DOHH2 (cell line): ENCODE measurements around the gene RUNX2.

Experiments
- H3F3A ChIP-seq: fragments of 200-600 bp; sonication (generic), shearing (Covaris generic); 2 replicates; pipeline ENCODE4 v1.6.0; 2016; ENCODE audit warnings: antibody characterized with exemption, mild to moderate bottlenecking; ENCODE audit not compliant: control insufficient read depth, insufficient read depth
- H3K27ac ChIP-seq: fragments of 200-600 bp; sonication (generic); 2 replicates; pipeline ENCODE4 v1.5.1; 2014; ENCODE audit warnings: low read depth, mild to moderate bottlenecking, low read length, moderate library complexity
- H3K27me3 ChIP-seq: fragments of 200-600 bp; sonication (generic); 2 replicates; pipeline ENCODE4 v1.6.1; 2014; ENCODE audit warnings: mild to moderate bottlenecking, low read length, mixed read lengths; ENCODE audit not compliant: control insufficient read depth
- H3K36me3 ChIP-seq: fragments of 200-600 bp; sonication (generic); 2 replicates; pipeline ENCODE4 v1.6.1; 2014; ENCODE audit warnings: mild to moderate bottlenecking, low read length, moderate library complexity, mixed read lengths; ENCODE audit not compliant: control insufficient read depth
- H3K4me1 ChIP-seq: fragments of 200-600 bp; sonication (generic); 2 replicates; pipeline ENCODE4 v1.6.1; 2014; ENCODE audit warnings: mild to moderate bottlenecking, low read length, mixed read lengths; ENCODE audit not compliant: control insufficient read depth
- H3K4me2 ChIP-seq: fragments of 200-600 bp; sonication (generic); 2 replicates; pipeline ENCODE4 v1.6.0; 2014; ENCODE audit warnings: mild to moderate bottlenecking, low read length, moderate library complexity
- H3K4me3 ChIP-seq: fragments of 200-600 bp; sonication (generic); 2 replicates; pipeline ENCODE4 v1.5.1; 2014; ENCODE audit warnings: mild to moderate bottlenecking, low read length, mixed read lengths
- H3K79me2 ChIP-seq: fragments of 200-600 bp; sonication (generic); 2 replicates; pipeline ENCODE4 v1.6.1; 2014; ENCODE audit warnings: mild to moderate bottlenecking, low read length, mixed read lengths; ENCODE audit not compliant: control insufficient read depth
- H3K9me2 ChIP-seq: fragments of 200-600 bp; sonication (generic); replicated peaks from 2 replicates; pipeline ENCODE4 v1.6.1; 2014; ENCODE audit warnings: mild to moderate bottlenecking, low read length, mixed read lengths; ENCODE audit not compliant: control insufficient read depth
- H3K9me3 ChIP-seq: fragments of 200-600 bp; sonication (generic); 2 replicates; pipeline ENCODE4 v1.6.1; 2014; ENCODE audit warnings: antibody characterized with exemption, low read length, mixed read lengths; ENCODE audit not compliant: control insufficient read depth, insufficient read depth
- H4K20me1 ChIP-seq: fragments of 200-600 bp; sonication (generic); 2 replicates; pipeline ENCODE4 v1.6.0; 2014; ENCODE audit warnings: low read depth, mild to moderate bottlenecking, antibody characterized with exemption, low read length, moderate library complexity; ENCODE audit not compliant: control insufficient read depth, insufficient read depth
- EZH2phosphoT487 ChIP-seq: fragments of 200-600 bp; sonication (generic); IDR thresholded peaks from 2 replicates; pipeline ENCODE4 v1.6.1; 2017; ENCODE audit warnings: borderline replicate concordance, mild to moderate bottlenecking, antibody characterized with exemption, low read length, moderate library complexity, mixed read lengths
- TF ChIP-seq, protein P1 (sequence below): fragments of 200-600 bp; sonication (generic); IDR thresholded peaks from one replicate; pipeline ENCODE4 v1.5.1; 2014; ENCODE audit warnings: antibody characterized with exemption, mild to moderate bottlenecking, low read depth, low read length; ENCODE audit not compliant: poor library complexity, severe bottlenecking

The RUNX2 gene

DNA sequence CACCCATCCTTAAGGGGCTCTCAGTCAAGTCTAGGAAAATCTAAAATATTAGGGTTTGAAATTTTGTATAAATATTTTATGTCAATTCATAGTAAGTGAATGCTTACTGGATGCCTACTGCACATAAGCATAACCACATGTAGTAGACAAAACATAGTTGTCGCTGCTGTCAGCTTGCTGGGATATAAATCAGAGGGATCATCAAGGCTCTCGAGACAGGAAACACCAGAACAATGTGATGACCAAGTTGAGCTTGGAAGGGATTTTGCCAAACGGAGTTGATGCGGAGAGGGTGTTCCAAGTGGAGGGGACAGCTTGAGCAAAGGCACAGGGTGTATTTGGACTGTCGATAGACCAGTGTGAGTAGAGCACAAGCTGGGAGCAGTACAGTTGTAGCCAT, 155.4 kb downstream of the RUNX2 start:
- no peaks in the 10 kb centered on the region for H3F3A ChIP-seq
- peaks cover 7% of the 10 kb centered on the region for H3K4me1 ChIP-seq
- no peak overlapping the region for H3K27ac ChIP-seq
- H3K4me3 ChIP-seq: no peak overlapping the region
- H3K9me2 ChIP-seq: no peaks in the 10 kb centered on the region
- H3K4me2 ChIP-seq: no peak overlapping the region
- H3K79me2 ChIP-seq: no peaks in the 10 kb centered on the region
- H3K36me3 ChIP-seq: no peaks in the 10 kb centered on the region
- H4K20me1 ChIP-seq: no peaks in the 10 kb centered on the region
- no peaks in the 10 kb centered on the region for H3K9me3 ChIP-seq
- H3K27me3 ChIP-seq: no peaks in the 10 kb centered on the region
- no peak for TF ChIP-seq EZH2phosphoT487
- TF ChIP-seq, protein P1, sequence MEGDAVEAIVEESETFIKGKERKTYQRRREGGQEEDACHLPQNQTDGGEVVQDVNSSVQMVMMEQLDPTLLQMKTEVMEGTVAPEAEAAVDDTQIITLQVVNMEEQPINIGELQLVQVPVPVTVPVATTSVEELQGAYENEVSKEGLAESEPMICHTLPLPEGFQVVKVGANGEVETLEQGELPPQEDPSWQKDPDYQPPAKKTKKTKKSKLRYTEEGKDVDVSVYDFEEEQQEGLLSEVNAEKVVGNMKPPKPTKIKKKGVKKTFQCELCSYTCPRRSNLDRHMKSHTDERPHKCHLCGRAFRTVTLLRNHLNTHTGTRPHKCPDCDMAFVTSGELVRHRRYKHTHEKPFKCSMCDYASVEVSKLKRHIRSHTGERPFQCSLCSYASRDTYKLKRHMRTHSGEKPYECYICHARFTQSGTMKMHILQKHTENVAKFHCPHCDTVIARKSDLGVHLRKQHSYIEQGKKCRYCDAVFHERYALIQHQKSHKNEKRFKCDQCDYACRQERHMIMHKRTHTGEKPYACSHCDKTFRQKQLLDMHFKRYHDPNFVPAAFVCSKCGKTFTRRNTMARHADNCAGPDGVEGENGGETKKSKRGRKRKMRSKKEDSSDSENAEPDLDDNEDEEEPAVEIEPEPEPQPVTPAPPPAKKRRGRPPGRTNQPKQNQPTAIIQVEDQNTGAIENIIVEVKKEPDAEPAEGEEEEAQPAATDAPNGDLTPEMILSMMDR: no peak

DNA sequence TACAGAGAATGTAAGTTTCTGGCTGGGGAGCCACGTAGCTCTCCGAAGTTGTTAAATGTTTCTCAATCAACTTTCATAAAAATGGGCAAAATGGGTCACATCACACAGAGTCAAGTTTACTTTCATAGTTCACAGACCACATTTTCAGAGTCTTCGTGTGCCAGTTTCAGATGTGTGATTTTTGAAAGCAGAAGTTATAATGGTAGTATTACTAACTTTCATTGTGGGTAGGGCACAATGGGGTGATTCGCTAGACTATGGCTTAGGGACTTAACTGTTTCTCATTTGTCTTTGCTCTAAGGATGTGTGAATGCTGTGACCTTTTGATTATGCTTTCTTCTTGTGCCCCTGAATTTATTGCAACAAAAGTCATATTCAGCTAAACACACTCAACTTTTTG, 158.6 kb downstream of the RUNX2 start:
- no peak overlapping the region for H3K27ac ChIP-seq
- no peaks in the 10 kb centered on the region for H3K36me3 ChIP-seq
- H3K4me3 ChIP-seq: no peak overlapping the region
- H4K20me1 ChIP-seq: no peaks in the 10 kb centered on the region
- peaks cover 7% of the 10 kb centered on the region for H3K4me1 ChIP-seq
- H3K9me3 ChIP-seq: no peaks in the 10 kb centered on the region
- TF ChIP-seq EZH2phosphoT487: no peak
- TF ChIP-seq, protein P1: no peak
- H3K4me2 ChIP-seq: no peak overlapping the region
- no peaks in the 10 kb centered on the region for H3K9me2 ChIP-seq
- H3F3A ChIP-seq: no peaks in the 10 kb centered on the region
- H3K27me3 ChIP-seq: no peaks in the 10 kb centered on the region
- no peaks in the 10 kb centered on the region for H3K79me2 ChIP-seq

DNA sequence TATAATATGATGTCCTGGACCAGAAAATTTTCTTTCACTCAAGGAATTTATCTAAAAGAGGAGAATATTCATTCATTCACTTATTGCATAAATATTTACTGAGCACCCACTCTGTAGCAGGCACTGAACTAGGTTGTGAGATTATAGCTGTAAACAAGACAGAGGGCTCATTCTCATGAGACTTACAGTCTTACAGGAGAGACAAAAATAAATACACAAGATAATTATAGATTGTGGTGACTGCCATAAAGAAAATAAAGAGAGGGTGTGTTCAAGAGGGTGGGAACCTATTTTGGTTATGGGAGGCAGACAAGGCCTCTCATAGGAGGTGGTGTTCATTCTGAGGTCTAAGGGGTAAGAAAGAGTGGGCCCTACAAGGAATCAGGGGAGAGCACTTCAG, 159.5 kb downstream of the RUNX2 start:
- H3K79me2 ChIP-seq: no peaks in the 10 kb centered on the region

DNA sequence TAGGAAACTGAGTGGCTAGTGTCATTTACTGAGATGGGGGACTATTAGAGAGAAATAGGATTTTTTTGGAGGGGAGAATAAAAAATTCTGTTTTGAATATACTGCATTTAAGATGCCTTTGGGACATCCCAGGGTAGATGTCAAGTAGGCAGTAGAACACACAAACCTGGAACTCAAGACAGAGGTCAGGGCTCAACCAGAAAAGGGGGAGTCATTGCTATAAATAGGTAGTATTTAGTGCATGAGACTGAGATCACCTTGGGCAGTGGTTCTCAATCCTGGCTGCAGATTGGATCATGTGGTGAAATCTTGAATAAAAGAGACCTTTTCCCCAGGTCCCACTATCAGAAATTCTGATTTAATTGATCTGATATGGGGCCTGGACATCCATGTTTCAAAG, 160.1 kb downstream of the RUNX2 start:
- no peaks in the 10 kb centered on the region for H3K36me3 ChIP-seq
- H3K4me2 ChIP-seq: no peak overlapping the region
- no peaks in the 10 kb centered on the region for H3K79me2 ChIP-seq

More for the DNA sequence above, 159.5 kb downstream of the RUNX2 start:
- no peak overlapping the region for H3K4me2 ChIP-seq
- TF ChIP-seq EZH2phosphoT487: no peak
- H3K9me2 ChIP-seq: no peaks in the 10 kb centered on the region
- no peaks in the 10 kb centered on the region for H3K27me3 ChIP-seq
- peaks cover 7% of the 10 kb centered on the region for H3K4me1 ChIP-seq
- no peaks in the 10 kb centered on the region for H4K20me1 ChIP-seq
- no peaks in the 10 kb centered on the region for H3K36me3 ChIP-seq
- H3K27ac ChIP-seq: no peak overlapping the region
- no peaks in the 10 kb centered on the region for H3F3A ChIP-seq
- H3K4me3 ChIP-seq: no peak overlapping the region
- H3K9me3 ChIP-seq: no peaks in the 10 kb centered on the region

More for the DNA sequence above, 160.1 kb downstream of the RUNX2 start:
- no peaks in the 10 kb centered on the region for H3K9me3 ChIP-seq
- no peak overlapping the region for H3K4me3 ChIP-seq
- H4K20me1 ChIP-seq: no peaks in the 10 kb centered on the region
- no peaks in the 10 kb centered on the region for H3F3A ChIP-seq
- no peak overlapping the region for H3K27ac ChIP-seq
- no peaks in the 10 kb centered on the region for H3K27me3 ChIP-seq
- peaks cover 7% of the 10 kb centered on the region for H3K4me1 ChIP-seq
- no peaks in the 10 kb centered on the region for H3K9me2 ChIP-seq
- no peak for TF ChIP-seq EZH2phosphoT487
- TF ChIP-seq, protein P1: no peak
